HepG2 (cell line): ENCODE data around the gene PRKCD. TPM values are rescaled to one million over a fixed set of nuclear protein-coding genes. Genes with fewer than 3 reads are reported as not detected.

Source experiments
- AGO2 ChIP-seq: fragments of 200-400 bp; formaldehyde crosslinking; optimal IDR thresholded peaks from 2 replicates; pipeline ENCODE3; 2017; ENCODE audit warnings: mild to moderate bottlenecking, low read depth, low read length, moderate library complexity
- BRD4 ChIP-seq: sonication (generic); formaldehyde crosslinking; IDR thresholded peaks from 2 replicates; pipeline ENCODE4 v1.4.0; 2020; ENCODE audit warnings: missing genetic modification reagents
- ERF ChIP-seq: IDR thresholded peaks from 2 replicates; pipeline ENCODE4 v1.6.1; 2018; ENCODE audit warnings: missing biosample characterization, missing genetic modification reagents
- GABPA ChIP-seq, 2 experiments: IDR thresholded peaks; 2 replicates each; pipeline ENCODE4 v1.6.1; 2011 to 2016; ENCODE audit warnings: low read depth in 2 of 2, low read length in 1 of 2, missing biosample characterization in 1 of 2, missing genetic modification characterization in 1 of 2
- GABPB1 ChIP-seq: IDR thresholded peaks from 2 replicates; pipeline ENCODE4 v1.6.1; 2016; ENCODE audit warnings: mild to moderate bottlenecking, missing genetic modification reagents, moderate library complexity, missing compliant biosample characterization
- GATAD1 ChIP-seq: IDR thresholded peaks from 2 replicates; pipeline ENCODE4 v1.6.1; 2016; ENCODE audit warnings: missing genetic modification reagents, missing compliant biosample characterization
- JARID2 ChIP-seq: sonication (generic); formaldehyde crosslinking; IDR thresholded peaks from 2 replicates; pipeline ENCODE4 v1.8.1; 2023; ENCODE audit warnings: missing genetic modification reagents, inconsistent platforms; ENCODE audit not compliant: insufficient replicate concordance
- KDM2A ChIP-seq: sonication (generic); formaldehyde crosslinking; IDR thresholded peaks from 2 replicates; pipeline ENCODE4 v1.4.0; 2020; ENCODE audit warnings: low read depth, missing genetic modification reagents, borderline replicate concordance
- KLF16 ChIP-seq, 2 experiments: sonication (generic) in 1 of 2; formaldehyde crosslinking in 1 of 2; IDR thresholded peaks; 2 replicates each; pipeline versions ENCODE4 v1.6.1 to v1.8.0; 2016 to 2023; ENCODE audit warnings: missing genetic modification reagents in 2 of 2, missing compliant biosample characterization in 1 of 2
- MAFF ChIP-seq: IDR thresholded peaks from 2 replicates; pipeline ENCODE4 v1.6.1; 2011; ENCODE audit warnings: low read depth, low read length, improper control_type of control experiment
- MXI1 ChIP-seq: IDR thresholded peaks from 3 replicates; pipeline ENCODE4 v1.6.1; 2012; ENCODE audit warnings: low read depth, low read length, inconsistent platforms, borderline replicate concordance
- NFE2L1 ChIP-seq: sonication (generic); formaldehyde crosslinking; IDR thresholded peaks from 2 replicates; pipeline ENCODE4 v1.4.0; 2020; ENCODE audit warnings: missing genetic modification reagents, mild to moderate bottlenecking, borderline replicate concordance
- SP5 ChIP-seq: IDR thresholded peaks from 2 replicates; pipeline ENCODE4 v1.6.1; 2016; ENCODE audit warnings: low read depth, borderline replicate concordance
- ZBTB26 ChIP-seq: IDR thresholded peaks from 2 replicates; pipeline ENCODE4 v1.6.1; 2016; ENCODE audit warnings: missing compliant biosample characterization, missing genetic modification reagents, borderline replicate concordance
- ZNF230 ChIP-seq: sonication (generic); formaldehyde crosslinking; IDR thresholded peaks from 2 replicates; pipeline ENCODE4 v1.4.0; 2020; ENCODE audit warnings: mild to moderate bottlenecking, missing genetic modification reagents
- ZNF383 ChIP-seq: sonication (generic); formaldehyde crosslinking; IDR thresholded peaks from 2 replicates; pipeline ENCODE4 v1.4.0; 2020; ENCODE audit warnings: missing genetic modification reagents, mild to moderate bottlenecking, borderline replicate concordance
- ZNF446 ChIP-seq: sonication (generic); formaldehyde crosslinking; IDR thresholded peaks from 2 replicates; pipeline ENCODE4 v1.5.0; 2020; ENCODE audit warnings: mild to moderate bottlenecking, missing genetic modification reagents
- ZNF543 ChIP-seq: sonication (generic); formaldehyde crosslinking; IDR thresholded peaks from 2 replicates; pipeline ENCODE4 v1.4.0; 2020; ENCODE audit warnings: mild to moderate bottlenecking, missing genetic modification reagents
- ZNF574 ChIP-seq: sonication (generic); formaldehyde crosslinking; IDR thresholded peaks from 2 replicates; pipeline ENCODE4 v1.4.0; 2020; ENCODE audit warnings: missing genetic modification reagents
- ZNF639 ChIP-seq: conservative IDR thresholded peaks from 2 replicates; pipeline ENCODE4 v1.6.1; 2018; ENCODE audit warnings: missing genetic modification reagents
- ZNF747 ChIP-seq: sonication (generic); formaldehyde crosslinking; IDR thresholded peaks from 2 replicates; pipeline ENCODE4 v1.8.1; 2023; ENCODE audit warnings: missing genetic modification reagents, mild to moderate bottlenecking, borderline replicate concordance
- ZNF768 ChIP-seq: sonication (generic); formaldehyde crosslinking; IDR thresholded peaks from 2 replicates; pipeline ENCODE4 v1.4.0; 2020; ENCODE audit warnings: missing genetic modification reagents
- ZNF776 ChIP-seq: sonication (generic); formaldehyde crosslinking; IDR thresholded peaks from 2 replicates; pipeline ENCODE4 v1.4.0; 2020; ENCODE audit warnings: mild to moderate bottlenecking, missing genetic modification reagents
- ZNF782 ChIP-seq: sonication (generic); formaldehyde crosslinking; IDR thresholded peaks from 2 replicates; pipeline ENCODE4 v1.4.0; 2020; ENCODE audit warnings: missing genetic modification reagents, mild to moderate bottlenecking, borderline replicate concordance
- ZSCAN30 ChIP-seq: sonication (generic); formaldehyde crosslinking; IDR thresholded peaks from 2 replicates; pipeline ENCODE4 v1.5.0; 2020; ENCODE audit warnings: mild to moderate bottlenecking, missing genetic modification reagents
- polyA plus RNA-seq, 8 experiments: library from polyadenylated mRNA; depleted of rRNA in 3 of 8; stranded (reverse) in 7 of 8; unstranded in 1 of 8; fragments of >200 nt; fragmentation: Illumina TruSeq in 4 of 8; extraction: Trizol in 4 of 8; gene quantifications; 2 replicates each; pipeline versions ENCODE4 v1.2.1 to v1.2.3, GENCODE V29; 2011 to 2016; ENCODE audit warnings: low read depth in 4 of 8, missing spikeins in 1 of 8, mixed read lengths in 1 of 8; ENCODE audit not compliant: insufficient read depth in 1 of 8
- total RNA-seq, 5 experiments: library from RNA; depleted of rRNA; stranded (reverse); fragments of >200 nt; fragmentation: Illumina TruSeq; extraction: Trizol; gene quantifications; 2 replicates each; pipeline ENCODE4 v1.2.3, GENCODE V29; 2016; ENCODE audit warnings: low read depth in 1 of 5

Gene PRKCD
- total and polyA plus RNA-seq, 2 of the 13 experiments (the other 11 are each of a cell fraction or from before 2014, with no cell fraction given), result 1.6 to 40.7 TPM

GRCh38 chr3:53236112-53236841 is 75.3 kb downstream of the PRKCD start (continued):
- peak; percentile 55; the same call in 1 of the 2 replicates for TF ChIP-seq KDM2A (CRISPR knock-in tag)
- peak; percentile 92 for TF ChIP-seq MAFF
- no peak for TF ChIP-seq ZNF383 (CRISPR knock-in tag)
- no peak for TF ChIP-seq JARID2 (CRISPR knock-in tag)
- TF ChIP-seq ZNF768, result 0 out of 2 replicates have a peak, but pooled peaks have one; percentile 28
- 0 out of 3 replicates have a peak, but pooled peaks have one; percentile 28 for TF ChIP-seq MXI1
- no peak for TF ChIP-seq ZNF747 (CRISPR knock-in tag)
- no peak for TF ChIP-seq ZNF639
- TF ChIP-seq ZSCAN30, result no peak
- 0 out of 2 replicates have a peak, but pooled peaks have one; percentile 21 for TF ChIP-seq BRD4 (CRISPR knock-in tag)
- TF ChIP-seq ZNF782 (CRISPR knock-in tag), result no peak
- peak; percentile 70 for TF ChIP-seq GABPB1 (CRISPR knock-in tag)
- TF ChIP-seq ZNF574, result 0 out of 2 replicates have a peak, but pooled peaks have one; percentile 30
- peak; percentile 62; the same call in 1 of the 2 replicates for TF ChIP-seq ERF (CRISPR knock-in tag)
- 0 out of 2 replicates have a peak, but pooled peaks have one; percentile 34 for TF ChIP-seq ZNF543 (CRISPR knock-in tag)
- TF ChIP-seq ZBTB26 (CRISPR knock-in tag), result peak; percentile 48
- TF ChIP-seq ZNF776, result no peak
- peak; percentile 86; the same call in 1 of the 2 replicates for TF ChIP-seq NFE2L1 (CRISPR knock-in tag)
- no peak for TF ChIP-seq SP5 (CRISPR knock-in tag)
- TF ChIP-seq ZNF230 (CRISPR knock-in tag), result no peak
- no peak for TF ChIP-seq ZNF446
- TF ChIP-seq GABPA (IDR thresholded peaks at IDR 0.05; ENCODE audit: low read depth, low read length), result no peak
- TF ChIP-seq GABPA (CRISPR knock-in tag; IDR thresholded peaks at IDR 0.05; ENCODE audit: low read depth), result no peak
- peak; percentile 61 for TF ChIP-seq AGO2
- TF ChIP-seq KLF16 (CRISPR knock-in tag; IDR thresholded peaks at IDR 0.05), result peak in 1 of 2 experiments; percentile 29; a peak in 1 of 4 replicates
- TF ChIP-seq GATAD1 (CRISPR knock-in tag), result 0 out of 2 replicates have a peak, but pooled peaks have one; percentile 43
